Measurements from ENCODE around the gene MARCHF10. TPM values are rescaled to one million over a fixed set of nuclear protein-coding genes. Genes with fewer than 3 reads are reported as not detected.

Gene MARCHF10
- polyA plus RNA-seq, 4 donors = 0.50 to 2.0 (median 1.0) TPM

GRCh38 chr17:62822080-62822904 is 14.2 kb upstream of the MARCHF10 start:
- DNase-seq (ENCODE audit: low read depth in 4 of 4, low spot score in 3 of 4) = no peak

DNA sequence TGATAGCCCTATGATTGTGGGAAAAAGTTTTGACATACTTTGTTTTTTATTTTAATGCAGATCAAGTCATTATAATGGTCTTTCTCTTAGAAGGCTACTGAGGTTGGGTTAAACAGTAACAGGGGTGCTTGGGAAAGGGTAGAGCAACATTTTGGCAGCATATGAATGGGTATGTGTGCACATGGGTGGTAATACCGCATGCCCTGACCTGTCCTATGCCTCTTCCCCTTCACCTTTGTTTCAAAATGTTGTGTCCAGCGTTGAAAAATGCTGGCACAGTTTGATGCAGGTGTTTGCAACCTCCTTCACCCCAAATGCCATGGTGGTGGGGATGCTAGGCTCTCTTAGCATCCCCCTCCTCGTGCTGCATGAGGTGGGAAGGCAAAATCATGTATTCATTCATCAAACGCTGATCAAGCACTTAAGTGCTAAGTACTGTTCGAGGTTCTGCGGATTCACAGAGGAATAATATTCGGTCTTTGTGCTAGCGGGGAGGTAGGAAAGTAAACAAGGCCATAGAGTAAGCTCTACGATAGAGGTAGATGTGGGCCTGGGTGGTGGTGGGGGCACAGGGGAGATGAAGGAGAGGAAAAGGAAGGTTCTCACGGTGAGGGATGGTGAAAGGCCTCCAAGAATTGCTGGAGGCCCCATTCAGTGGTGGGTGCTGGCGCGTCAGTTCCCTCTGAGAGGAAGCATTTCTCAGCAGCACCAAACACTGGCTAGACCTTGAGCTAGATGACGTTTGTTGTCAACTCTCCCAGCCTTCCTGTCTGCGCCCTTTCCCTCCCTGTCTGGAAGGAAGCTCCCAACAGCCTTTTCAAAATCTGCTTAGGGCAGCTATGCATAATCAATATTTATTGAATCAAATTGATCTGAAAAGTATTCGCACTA is 13.3 kb upstream of the MARCHF10 start:
- DNase-seq (ENCODE audit: low read depth in 4 of 4, low spot score in 3 of 4) = no peak

DNA sequence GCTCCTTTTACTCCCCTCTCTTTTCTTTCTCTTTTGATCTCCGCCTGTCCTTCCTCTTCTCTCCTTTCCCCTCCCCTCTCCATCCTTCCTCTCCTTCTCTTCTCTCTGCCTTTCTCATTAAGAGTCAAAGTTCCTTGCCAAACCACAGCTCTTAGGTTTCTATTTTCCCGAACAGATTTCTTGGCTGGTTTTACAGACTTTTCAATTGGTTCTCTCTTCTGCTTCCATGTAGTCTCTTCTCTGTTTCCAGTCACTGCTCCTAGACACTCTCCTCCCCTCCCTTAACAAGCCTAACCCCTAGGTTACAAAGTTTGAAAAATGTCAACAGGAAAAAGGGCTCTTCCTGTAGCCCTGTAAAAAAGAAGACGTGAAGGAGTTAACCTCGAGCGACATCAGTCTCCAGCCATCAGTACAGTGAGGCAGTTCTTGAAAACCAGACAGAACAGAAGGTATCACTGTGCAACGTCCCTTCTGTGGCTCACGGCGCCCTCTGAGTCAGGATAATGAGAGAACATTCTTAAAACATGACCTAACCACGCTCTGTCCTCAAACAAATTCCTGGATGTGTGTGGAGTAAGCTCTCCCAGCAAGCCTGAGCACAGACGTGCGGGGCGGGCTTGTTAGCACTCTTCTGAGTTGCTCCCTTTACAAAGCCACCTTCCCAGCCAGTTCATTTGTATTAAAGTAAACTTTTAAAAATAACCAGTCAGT is 11.6 kb upstream of the MARCHF10 start:
- DNase-seq (ENCODE audit: low read depth in 4 of 4, low spot score in 3 of 4) = peak in 1 of 4 donors; percentile 74

DNA sequence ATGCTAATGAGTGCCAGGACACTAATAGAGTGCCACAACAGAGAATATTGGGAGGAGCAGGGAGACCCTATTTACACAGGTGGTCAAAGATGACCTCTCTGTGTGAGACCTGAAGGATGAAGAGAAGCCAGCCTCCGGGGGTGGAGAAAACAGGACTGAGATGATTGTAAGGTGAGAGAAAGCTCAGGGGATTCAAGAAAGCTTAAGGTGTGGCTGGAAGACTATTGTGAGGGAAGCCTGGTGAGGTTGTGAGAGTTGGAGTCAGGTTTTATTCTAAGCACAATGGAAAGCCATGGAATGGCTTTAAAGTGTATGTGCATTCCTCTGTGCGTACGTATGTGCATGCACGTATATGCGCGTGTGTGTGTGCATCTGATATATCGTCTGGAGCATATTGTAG is 10.4 kb upstream of the MARCHF10 start:
- no peak for DNase-seq (ENCODE audit: low read depth in 4 of 4, low spot score in 3 of 4)

DNA sequence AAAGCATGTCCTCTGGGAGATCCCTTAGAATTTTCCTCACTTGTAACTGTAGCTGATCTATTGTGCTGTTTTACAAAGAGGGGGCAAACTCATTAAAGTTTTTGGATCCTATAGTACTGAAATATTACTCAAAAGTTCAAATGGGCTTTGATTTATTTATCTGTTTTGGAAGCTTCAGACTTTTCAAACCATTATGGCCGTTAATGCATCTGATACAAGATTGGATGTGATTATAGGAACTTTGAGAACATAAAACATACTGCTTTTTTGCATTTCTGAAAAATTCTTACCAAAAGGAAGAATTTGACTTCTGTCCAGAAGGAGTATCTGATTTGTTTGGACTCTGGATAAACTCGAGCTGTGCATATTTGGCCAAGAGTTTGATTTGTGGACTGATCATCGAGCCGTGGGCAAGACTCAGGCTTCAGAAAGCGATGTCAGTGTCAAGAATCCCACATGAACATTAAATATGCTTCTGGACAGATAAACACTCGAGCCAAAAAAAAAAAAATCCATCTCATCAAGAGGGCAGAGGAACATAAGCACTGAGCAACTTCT is 8.2 kb upstream of the MARCHF10 start:
- no peak for DNase-seq (ENCODE audit: low read depth in 4 of 4, low spot score in 3 of 4)

DNA sequence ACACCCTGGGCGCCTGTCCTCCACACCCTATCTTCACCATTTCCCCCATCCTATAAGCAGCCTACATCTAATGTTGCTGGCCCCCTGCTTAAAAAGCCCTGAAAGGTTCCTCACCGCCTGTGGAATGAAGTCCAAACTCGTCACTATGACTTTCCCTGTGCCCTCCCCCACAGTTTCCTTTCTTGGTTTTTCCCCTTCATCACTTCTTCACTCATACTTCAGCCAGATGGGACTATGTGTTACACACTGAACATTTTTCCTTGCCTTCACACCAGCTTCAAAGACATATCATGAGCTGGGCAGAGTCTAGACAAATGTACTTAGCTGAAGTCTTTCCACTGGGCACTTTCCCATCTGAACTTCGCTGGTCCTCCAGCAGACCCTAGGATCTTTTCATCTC is 1.5 kb upstream of the MARCHF10 start:
- DNase-seq (ENCODE audit: low read depth in 4 of 4, low spot score in 3 of 4) = no peak

GRCh38 chr17:62808576-62808970 is 459 bp upstream of the MARCHF10 start:
- DNase-seq (ENCODE audit: low read depth in 4 of 4, low spot score in 3 of 4) = no peak

DNA sequence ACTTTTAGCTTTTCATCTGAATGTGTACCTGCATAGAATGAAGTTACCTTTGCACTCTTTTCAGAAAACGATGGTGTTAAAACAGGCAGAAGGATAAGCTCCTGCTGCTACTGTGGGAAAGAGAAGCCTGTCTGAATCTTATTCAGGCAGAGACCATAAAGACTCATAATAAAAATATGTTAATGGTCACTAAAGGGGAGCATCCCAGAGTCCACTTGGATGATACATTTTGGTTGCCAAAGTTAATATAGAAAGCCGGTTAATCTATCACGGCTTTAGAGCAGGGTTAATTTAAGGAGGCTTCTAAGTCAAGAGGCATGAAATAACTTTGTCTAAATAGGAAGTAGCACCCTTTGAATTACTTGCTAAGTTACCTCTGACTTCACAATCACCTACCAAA is 2.9 kb downstream of the MARCHF10 start:
- DNase-seq (ENCODE audit: low read depth in 4 of 4, low spot score in 3 of 4) = no peak

DNA sequence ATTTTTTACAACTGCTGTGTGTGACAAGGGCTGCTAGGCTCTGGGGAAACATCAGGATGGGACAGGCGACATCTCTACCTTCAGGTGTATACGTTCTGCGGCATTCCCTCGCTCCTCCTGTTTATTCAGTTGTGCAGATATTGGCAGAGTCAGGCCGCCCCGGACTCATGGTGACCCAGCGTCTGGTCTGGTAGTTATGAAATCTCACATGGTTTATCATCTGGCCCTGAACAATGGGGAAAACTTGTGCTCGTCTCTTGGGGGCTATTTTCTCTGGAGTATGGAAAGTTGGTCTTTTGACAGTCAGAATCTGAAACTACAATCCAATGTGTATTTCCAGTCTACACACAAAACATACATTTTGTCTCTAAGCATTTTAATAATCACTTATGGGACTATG is 3.3 kb downstream of the MARCHF10 start:
- DNase-seq (ENCODE audit: low read depth in 4 of 4, low spot score in 3 of 4) = no peak

DNA sequence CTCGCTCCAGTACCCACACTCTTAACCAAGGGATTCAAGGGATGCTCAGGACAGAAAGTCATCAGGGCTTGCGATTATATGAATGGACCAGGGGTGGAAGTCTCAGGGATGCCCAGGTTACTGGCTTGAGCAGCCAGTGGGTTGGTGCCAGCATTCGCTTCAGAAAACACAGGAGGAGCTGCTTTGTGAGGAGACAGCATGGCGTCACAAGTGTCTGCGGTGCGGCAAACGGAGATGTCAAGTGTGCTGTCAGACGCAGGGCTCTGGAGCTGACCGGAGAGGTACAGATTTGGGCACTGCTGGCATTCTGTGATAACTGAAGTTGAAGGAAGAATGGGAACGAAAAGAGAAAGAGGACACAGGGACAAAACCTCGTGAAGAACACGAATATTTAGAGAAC is 4.1 kb downstream of the MARCHF10 start:
- no peak for DNase-seq (ENCODE audit: low read depth in 4 of 4, low spot score in 3 of 4)

GRCh38 chr17:62802561-62803205 is 5.4 kb downstream of the MARCHF10 start:
- no peak for DNase-seq (ENCODE audit: low read depth in 4 of 4, low spot score in 3 of 4)

DNA sequence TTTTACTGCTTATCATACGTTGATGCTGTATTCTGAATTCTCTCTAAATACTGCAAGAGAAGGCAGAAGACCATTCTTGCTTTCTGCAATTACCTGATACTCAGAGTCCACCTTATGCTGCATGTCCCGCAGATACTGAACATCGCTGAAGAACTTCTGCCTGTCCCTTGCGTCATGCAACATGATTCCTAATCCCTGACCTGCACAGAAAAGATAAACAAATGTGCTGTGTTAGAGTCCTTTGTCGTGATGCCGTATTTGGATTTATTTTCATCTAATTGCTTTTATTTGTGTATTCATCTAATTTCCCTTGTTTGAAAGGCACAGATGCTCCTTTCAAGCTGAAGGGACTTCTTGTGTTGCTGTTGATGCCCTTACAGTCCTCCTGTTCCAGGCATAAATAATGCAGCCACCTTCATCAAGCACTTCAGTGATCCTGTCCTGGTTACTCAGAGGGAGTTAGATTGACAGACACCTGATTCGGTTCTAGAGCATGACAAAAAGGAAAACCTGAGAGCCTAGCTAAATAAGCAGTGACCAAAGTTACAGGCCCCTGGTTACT is 6.5 kb downstream of the MARCHF10 start:
- DNase-seq (ENCODE audit: low read depth in 4 of 4, low spot score in 3 of 4) = no peak

- peak in 1 of 4 donors; percentile 63 for DNase-seq (ENCODE audit: low read depth in 4 of 4, low spot score in 3 of 4)
These were observed 7.5 kb downstream of the MARCHF10 start for GRCh38 chr17:62800585-62800984.

- DNase-seq (ENCODE audit: low read depth in 4 of 4, low spot score in 3 of 4) = no peak
These were observed 10.2 kb downstream of the MARCHF10 start for GRCh38 chr17:62797959-62798358.

DNA sequence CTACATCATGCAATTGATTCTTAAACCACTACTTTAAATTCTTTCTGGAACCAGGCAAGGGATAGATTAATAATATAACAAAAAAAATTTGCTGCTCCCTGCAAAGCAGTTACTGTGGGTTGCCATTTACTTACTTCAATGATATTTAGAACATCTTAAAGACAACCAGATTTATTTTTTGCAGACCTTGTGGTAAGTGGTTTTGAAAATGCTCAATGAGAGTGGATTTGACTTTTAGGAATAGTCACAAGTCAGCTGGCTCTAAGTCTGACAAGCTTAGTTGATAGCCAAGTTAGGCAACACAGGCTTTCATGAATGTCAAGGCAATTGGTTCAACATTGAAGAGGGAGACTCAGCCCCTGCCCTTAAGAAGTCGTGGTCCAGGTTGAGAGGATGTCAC is 11.8 kb downstream of the MARCHF10 start:
- DNase-seq (ENCODE audit: low read depth in 4 of 4, low spot score in 3 of 4) = no peak

DNA sequence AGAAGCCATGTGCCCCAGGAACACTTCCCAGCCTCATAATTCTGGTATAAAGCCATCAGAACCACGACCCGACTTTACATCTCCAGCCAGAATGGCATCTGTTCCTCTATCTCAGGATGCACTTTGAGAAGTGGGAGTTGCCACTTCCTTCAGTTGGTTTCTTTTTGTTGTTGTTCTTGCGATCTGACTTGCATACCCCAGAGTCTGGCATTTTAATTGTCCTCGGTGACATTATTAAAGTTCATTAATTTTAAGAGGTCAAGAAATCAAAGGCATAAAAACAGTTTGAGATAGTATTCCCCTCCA is 13.5 kb downstream of the MARCHF10 start:
- DNase-seq (ENCODE audit: low read depth in 4 of 4, low spot score in 3 of 4) = no peak

GRCh38 chr17:62793919-62794665 is 14.0 kb downstream of the MARCHF10 start:
- DNase-seq (ENCODE audit: low read depth in 4 of 4, low spot score in 3 of 4) = no peak

GRCh38 chr17:62792447-62792800 is 15.7 kb downstream of the MARCHF10 start:
- DNase-seq (ENCODE audit: low read depth in 4 of 4, low spot score in 3 of 4) = no peak

GRCh38 chr17:62791767-62792446 is 16.2 kb downstream of the MARCHF10 start:
- no peak for DNase-seq (ENCODE audit: low read depth in 4 of 4, low spot score in 3 of 4)
